NCI-H1930 (cell line): ENCODE measurements around the gene FBXL17.

Experiments used
- DNase-seq, 2 experiments: peaks; one replicate each; lab custom pipeline; 2025; lab: John Stamatoyannopoulos, UW

The FBXL17 gene

GRCh38 chr5:107809201-107810034 lies 572.5 kb downstream of the FBXL17 start:
- no peak for DNase-seq
